PC-3 (cell line): ENCODE measurements around the gene PEPD.

Experiments used
- CTCF ChIP-seq: fragments of 300-600 bp; sonication (generic); conservative IDR thresholded peaks from 2 replicates; pipeline ENCODE4 v1.5.1; 2017; ENCODE audit warnings: antibody characterized with exemption, low read depth, mild to moderate bottlenecking, low read length
- EZH2 ChIP-seq: fragments of 300-600 bp; sonication (generic); IDR thresholded peaks from one replicate; pipeline ENCODE4 v1.6.1; 2017; ENCODE audit warnings: antibody characterized with exemption, mild to moderate bottlenecking, low read length; ENCODE audit not compliant: unreplicated experiment
- EZH2phosphoT487 ChIP-seq: fragments of 300-600 bp; sonication (generic); IDR thresholded peaks from 2 replicates; pipeline ENCODE4 v1.6.1; 2018; ENCODE audit warnings: mild to moderate bottlenecking, antibody characterized with exemption, low read length, borderline replicate concordance

GRCh38 chr19:33363476-33363875, 158.1 kb downstream of the PEPD start:
- TF ChIP-seq CTCF, result no peak
- TF ChIP-seq EZH2, result no peak
- no peak for TF ChIP-seq EZH2phosphoT487
